Measurements from ENCODE around the gene FASN. TPM values are rescaled to one million over a fixed set of nuclear protein-coding genes. Genes with fewer than 3 reads are reported as not detected.

Gene FASN
- total RNA-seq, 1 experiment from 2014 or later: 956 TPM

DNA sequence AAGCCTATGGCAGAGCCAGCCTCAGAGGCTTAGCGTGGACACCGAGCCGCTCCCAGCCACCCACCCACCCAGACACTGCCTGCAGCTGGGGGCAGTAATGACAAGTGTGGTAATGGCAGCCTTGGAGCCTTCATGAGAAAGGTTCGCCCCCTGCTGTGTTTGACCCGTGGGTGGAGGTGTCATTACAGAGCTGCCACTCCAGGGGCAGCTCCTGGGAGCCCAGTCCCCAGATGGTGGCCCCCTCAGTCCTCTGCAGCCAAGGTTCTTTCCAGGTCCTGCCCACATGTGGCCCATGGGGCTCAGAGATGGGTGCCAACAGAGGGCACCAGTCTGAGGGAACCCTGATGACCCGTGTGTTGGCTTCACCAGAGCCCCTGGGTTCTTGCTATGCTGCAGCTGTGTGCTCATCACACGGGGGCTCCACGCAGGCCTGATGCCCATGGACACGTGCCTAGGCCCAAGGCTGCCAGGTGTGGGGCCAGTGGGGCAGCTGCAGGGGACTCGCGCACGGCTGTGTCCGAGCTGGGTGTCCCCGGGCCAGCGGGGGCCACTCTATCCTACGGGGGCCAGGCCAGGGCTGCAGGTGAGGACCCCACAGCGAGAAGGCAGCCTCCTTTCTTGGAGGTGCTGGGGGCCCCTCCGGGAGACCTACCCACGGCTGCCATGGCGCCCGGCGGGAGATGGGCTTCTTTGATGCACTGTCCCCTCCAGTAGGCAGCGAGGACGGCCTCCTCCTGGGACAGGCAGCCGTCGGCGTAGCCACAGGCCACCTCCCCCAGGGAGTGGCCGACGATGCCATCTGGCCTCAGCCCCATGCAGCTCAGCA is 8.1 kb downstream of the FASN start:
- no peaks in the 10 kb centered on the region for H3K9me3 ChIP-seq (ENCODE audit: control insufficient read depth, insufficient read depth, low read depth, low read length)
- H3K36me3 ChIP-seq (ENCODE audit: control insufficient read depth, insufficient read depth, low read length): peaks cover 49% of the 10 kb centered on the region
- BruUV-seq (replicated peaks): no TSS peak
- ChIA-PET CTCF (no interaction called here), POLR2A (no interaction called here)
- no peak overlapping the region for H3K27ac ChIP-seq (ENCODE audit: low read length)
- in situ Hi-C loops (cut with HindIII; ENCODE audit: low pct_unique_long_range_greater_than_20kb, low sequenced_read_pairs): no loop called here
- no peak for DNase-seq (ENCODE audit: low read depth, low spot score)
- intact Hi-C loops (cut with micrococcal nuclease; ENCODE audit: unreplicated experiment): no loop called here
- TF ChIP-seq TCF7L2 (IDR thresholded peaks at IDR 0.05; ENCODE audit: low read depth, low read length): no peak
- no peak for TF ChIP-seq SIN3A (IDR thresholded peaks at IDR 0.05; ENCODE audit: borderline replicate concordance, insufficient read depth, low read depth, low read length)
- no peak for TF ChIP-seq POLR2AphosphoS5 (IDR thresholded peaks at IDR 0.05; ENCODE audit: low read depth, low read length)
- TF ChIP-seq, protein P1, sequence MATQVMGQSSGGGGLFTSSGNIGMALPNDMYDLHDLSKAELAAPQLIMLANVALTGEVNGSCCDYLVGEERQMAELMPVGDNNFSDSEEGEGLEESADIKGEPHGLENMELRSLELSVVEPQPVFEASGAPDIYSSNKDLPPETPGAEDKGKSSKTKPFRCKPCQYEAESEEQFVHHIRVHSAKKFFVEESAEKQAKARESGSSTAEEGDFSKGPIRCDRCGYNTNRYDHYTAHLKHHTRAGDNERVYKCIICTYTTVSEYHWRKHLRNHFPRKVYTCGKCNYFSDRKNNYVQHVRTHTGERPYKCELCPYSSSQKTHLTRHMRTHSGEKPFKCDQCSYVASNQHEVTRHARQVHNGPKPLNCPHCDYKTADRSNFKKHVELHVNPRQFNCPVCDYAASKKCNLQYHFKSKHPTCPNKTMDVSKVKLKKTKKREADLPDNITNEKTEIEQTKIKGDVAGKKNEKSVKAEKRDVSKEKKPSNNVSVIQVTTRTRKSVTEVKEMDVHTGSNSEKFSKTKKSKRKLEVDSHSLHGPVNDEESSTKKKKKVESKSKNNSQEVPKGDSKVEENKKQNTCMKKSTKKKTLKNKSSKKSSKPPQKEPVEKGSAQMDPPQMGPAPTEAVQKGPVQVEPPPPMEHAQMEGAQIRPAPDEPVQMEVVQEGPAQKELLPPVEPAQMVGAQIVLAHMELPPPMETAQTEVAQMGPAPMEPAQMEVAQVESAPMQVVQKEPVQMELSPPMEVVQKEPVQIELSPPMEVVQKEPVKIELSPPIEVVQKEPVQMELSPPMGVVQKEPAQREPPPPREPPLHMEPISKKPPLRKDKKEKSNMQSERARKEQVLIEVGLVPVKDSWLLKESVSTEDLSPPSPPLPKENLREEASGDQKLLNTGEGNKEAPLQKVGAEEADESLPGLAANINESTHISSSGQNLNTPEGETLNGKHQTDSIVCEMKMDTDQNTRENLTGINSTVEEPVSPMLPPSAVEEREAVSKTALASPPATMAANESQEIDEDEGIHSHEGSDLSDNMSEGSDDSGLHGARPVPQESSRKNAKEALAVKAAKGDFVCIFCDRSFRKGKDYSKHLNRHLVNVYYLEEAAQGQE (IDR thresholded peaks at IDR 0.05; ENCODE audit: insufficient read depth in 1 of 2, low read depth in 2 of 2, low read length in 1 of 2): no peak
- TF ChIP-seq, protein P2, sequence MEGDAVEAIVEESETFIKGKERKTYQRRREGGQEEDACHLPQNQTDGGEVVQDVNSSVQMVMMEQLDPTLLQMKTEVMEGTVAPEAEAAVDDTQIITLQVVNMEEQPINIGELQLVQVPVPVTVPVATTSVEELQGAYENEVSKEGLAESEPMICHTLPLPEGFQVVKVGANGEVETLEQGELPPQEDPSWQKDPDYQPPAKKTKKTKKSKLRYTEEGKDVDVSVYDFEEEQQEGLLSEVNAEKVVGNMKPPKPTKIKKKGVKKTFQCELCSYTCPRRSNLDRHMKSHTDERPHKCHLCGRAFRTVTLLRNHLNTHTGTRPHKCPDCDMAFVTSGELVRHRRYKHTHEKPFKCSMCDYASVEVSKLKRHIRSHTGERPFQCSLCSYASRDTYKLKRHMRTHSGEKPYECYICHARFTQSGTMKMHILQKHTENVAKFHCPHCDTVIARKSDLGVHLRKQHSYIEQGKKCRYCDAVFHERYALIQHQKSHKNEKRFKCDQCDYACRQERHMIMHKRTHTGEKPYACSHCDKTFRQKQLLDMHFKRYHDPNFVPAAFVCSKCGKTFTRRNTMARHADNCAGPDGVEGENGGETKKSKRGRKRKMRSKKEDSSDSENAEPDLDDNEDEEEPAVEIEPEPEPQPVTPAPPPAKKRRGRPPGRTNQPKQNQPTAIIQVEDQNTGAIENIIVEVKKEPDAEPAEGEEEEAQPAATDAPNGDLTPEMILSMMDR (IDR thresholded peaks at IDR 0.05): no peak
- H3K4me1 ChIP-seq (ENCODE audit: control insufficient read depth, insufficient read depth, low read length): peaks cover 2% of the 10 kb centered on the region; the same call in 1 of the 2 replicates
- H3K4me3 ChIP-seq (ENCODE audit: low read depth in 2 of 2, low read length in 2 of 2): no peak overlapping the region
- H3K27me3 ChIP-seq (ENCODE audit: control insufficient read depth, insufficient read depth, low read length): no peaks in the 10 kb centered on the region
- ATAC-seq: peak; percentile 33

- H3K4me1 ChIP-seq (ENCODE audit: control insufficient read depth, insufficient read depth, low read length): no peaks in the 10 kb centered on the region
- no peaks in the 10 kb centered on the region for H3K9me3 ChIP-seq (ENCODE audit: control insufficient read depth, insufficient read depth, low read depth, low read length)
- no peak for DNase-seq (ENCODE audit: low read depth, low spot score)
- CTCF ChIA-PET: no interaction called here
- no peak for TF ChIP-seq SIN3A (IDR thresholded peaks at IDR 0.05; ENCODE audit: borderline replicate concordance, insufficient read depth, low read depth, low read length)
- TF ChIP-seq, protein P1 (IDR thresholded peaks at IDR 0.05; ENCODE audit: insufficient read depth in 1 of 2, low read depth in 2 of 2, low read length in 1 of 2): no peak
- TF ChIP-seq TCF7L2 (IDR thresholded peaks at IDR 0.05; ENCODE audit: low read depth, low read length): no peak
- no peak for TF ChIP-seq POLR2AphosphoS5 (IDR thresholded peaks at IDR 0.05; ENCODE audit: low read depth, low read length)
- TF ChIP-seq, protein P2 (IDR thresholded peaks at IDR 0.05): no peak
- H3K4me3 ChIP-seq (ENCODE audit: low read depth in 2 of 2, low read length in 2 of 2): no peak overlapping the region
- no peak for ATAC-seq
- TSS peak; percentile 17 for BruUV-seq (replicated peaks)
- intact Hi-C loops (cut with micrococcal nuclease; ENCODE audit: unreplicated experiment): no loop called here
- peaks cover 46% of the 10 kb centered on the region for H3K36me3 ChIP-seq (ENCODE audit: control insufficient read depth, insufficient read depth, low read length)
- POLR2A ChIA-PET: no interaction called here
- no peak overlapping the region for H3K27ac ChIP-seq (ENCODE audit: low read length)
- in situ Hi-C loops (cut with HindIII; ENCODE audit: low pct_unique_long_range_greater_than_20kb, low sequenced_read_pairs): no loop called here
- no peaks in the 10 kb centered on the region for H3K27me3 ChIP-seq (ENCODE audit: control insufficient read depth, insufficient read depth, low read length)
Measured at GRCh38 chr17:82088838-82089722, 9.0 kb downstream of the FASN start.

Data from Panc1 (cell line).